Transverse colon (tissue), 4 donors: Measurements from ENCODE around the gene UCHL3. TPM values are rescaled to one million over a fixed set of nuclear protein-coding genes. Genes with fewer than 3 reads are reported as not detected.

Experiments
- DNase-seq: peaks from one replicate; pipeline ENCODE4 v3.0.0-alpha.2; 2019
- H3K27ac ChIP-seq, 4 donors: fragments of 200-600 bp; sonication (generic); 2 replicates each; pipeline ENCODE4 v1.5.1; 2016 to 2018; ENCODE audit warnings: inconsistent platforms in 4 of 4
- H3K27me3 ChIP-seq: fragments of 200-600 bp; sonication (generic); 2 replicates; pipeline ENCODE4 v1.5.1; 2017; ENCODE audit warnings: inconsistent platforms
- H3K36me3 ChIP-seq, 4 donors: fragments of 200-600 bp; sonication (generic); 2 replicates each; pipeline ENCODE4 v1.5.1; 2017 to 2019; ENCODE audit warnings: inconsistent platforms in 4 of 4
- H3K4me1 ChIP-seq, 4 donors: fragments of 200-600 bp; sonication (generic); 2 replicates each; pipeline ENCODE4 v1.5.1; 2017 to 2020; ENCODE audit warnings: inconsistent platforms in 4 of 4
- H3K4me3 ChIP-seq, 4 donors: fragments of 200-600 bp; sonication (generic); 1 replicate in 1 of 4; 2 replicates in 3 of 4; pipeline versions ENCODE4 v1.5.1 to v1.6.1; 2017 to 2019; ENCODE audit warnings: inconsistent platforms in 4 of 4
- H3K9me3 ChIP-seq, 2 donors: fragments of 200-600 bp; sonication (generic); 2 replicates each; pipeline ENCODE4 v1.5.1; 2017 to 2019; ENCODE audit warnings: inconsistent platforms in 2 of 2
- CTCF ChIP-seq, 5 experiments: fragments of 200-600 bp in 3 of 5; fragments of 450-650 bp in 2 of 5; sonication (generic) in 3 of 5; IDR thresholded peaks; 1 replicate in 2 of 5; 2 replicates in 3 of 5; pipeline ENCODE4 v1.5.1; 2016 to 2017; ENCODE audit warnings: antibody characterized with exemption in 5 of 5, inconsistent platforms in 3 of 5, mild to moderate bottlenecking in 2 of 5, moderate library complexity in 1 of 5
- EP300 ChIP-seq: sonication (generic); formaldehyde crosslinking; IDR thresholded peaks from one replicate; pipeline ENCODE4 v1.6.1; 2017; ENCODE audit warnings: antibody characterized with exemption, low read depth
- POLR2A ChIP-seq: fragments of 450-650 bp; IDR thresholded peaks from one replicate; pipeline ENCODE4 v1.6.1; 2016; ENCODE audit warnings: antibody characterized with exemption, mild to moderate bottlenecking, moderate library complexity
- POLR2AphosphoS5 ChIP-seq, 3 donors: sonication (generic); formaldehyde crosslinking; IDR thresholded peaks; one replicate each; pipeline ENCODE4 v1.6.1; 2016; ENCODE audit warnings: antibody characterized with exemption in 3 of 3
- WGBS, 2 donors: methylation state at CpG; one replicate each; pipeline ENCODE4 v1.1.5; 2018; ENCODE audit warnings: low coverage in 1 of 2; 5-methylcytosine and 5-hydroxymethylcytosine counted together
- in situ Hi-C, 4 donors: fragments of 200-750 bp; cut with MboI; loops; one replicate each; pipeline versions ENCODE4 v1.15.0 to v1.15.1; 2017; ENCODE audit warnings: low sequenced_read_pairs in 3 of 4, low pct_ligation_motif_present in 1 of 4, low pct_unique_long_range_greater_than_20kb in 1 of 4
- intact Hi-C: fragments of 100-400 bp; cut with DNase I; formaldehyde crosslinking; loops from one replicate; pipeline ENCODE4 v1.15.1; 2023; ENCODE audit warnings: low total_unique reads
- total RNA-seq, 4 donors: library from RNA; depleted of rRNA; stranded (reverse); fragments of >200 nt; gene quantifications; one replicate each; pipeline ENCODE4 v1.1.0, GENCODE V29; 2016

UCHL3 gene
- total RNA-seq, 4 donors from 2014 or later = 3.4 to 55.9 (median 19.3) TPM

- no peaks in the 10 kb centered on the region for H3K27me3 ChIP-seq
- TF ChIP-seq CTCF (IDR thresholded peaks at IDR 0.05) (no peak), POLR2AphosphoS5 (IDR thresholded peaks at IDR 0.05) (no peak), EP300 (no peak), POLR2A (no peak)
- intact Hi-C loops (no loop called here), in situ Hi-C loops (no loop called here)
- DNase-seq = no peak
- 96% methylated on average over 2 to 3 of the region's 3 CpGs for WGBS, 2 donors
- H3K27ac ChIP-seq = no peak overlapping the region
- no peaks in the 10 kb centered on the region for H3K9me3 ChIP-seq
- H3K4me3 ChIP-seq = no peak overlapping the region
- no peaks in the 10 kb centered on the region for H3K36me3 ChIP-seq
- H3K4me1 ChIP-seq = no peaks in the 10 kb centered on the region
Observed at GRCh38 chr13:75645141-75645540, 95.5 kb downstream of the UCHL3 start.

- no peak for DNase-seq
- H3K4me1 ChIP-seq = no peaks in the 10 kb centered on the region
- in situ Hi-C loops = no loop called here
- no peaks in the 10 kb centered on the region for H3K9me3 ChIP-seq
- WGBS, 2 donors = 71 to 80% methylated on average over 1 of the region's 1 CpG
- no peaks in the 10 kb centered on the region for H3K27me3 ChIP-seq
- H3K27ac ChIP-seq = no peak overlapping the region
- no peak overlapping the region for H3K4me3 ChIP-seq
- intact Hi-C loops = no loop called here
- no peaks in the 10 kb centered on the region for H3K36me3 ChIP-seq
- TF ChIP-seq EP300 = no peak
- no peak for TF ChIP-seq POLR2AphosphoS5 (IDR thresholded peaks at IDR 0.05)
- no peak for TF ChIP-seq CTCF (IDR thresholded peaks at IDR 0.05)
- no peak for TF ChIP-seq POLR2A
Observed at GRCh38 chr13:75647126-75647784, 97.7 kb downstream of the UCHL3 start.

GRCh38 chr13:75648446-75648845 lies 98.9 kb downstream of the UCHL3 start:
- Histone ChIP-seq H3K9me3 (no peaks in the 10 kb centered on the region), H3K27ac (no peak overlapping the region), H3K4me3 (no peak overlapping the region), H3K27me3 (no peaks in the 10 kb centered on the region), H3K4me1 (no peaks in the 10 kb centered on the region), H3K36me3 (no peaks in the 10 kb centered on the region)
- DNase-seq = no peak
- in situ Hi-C loops (no loop called here), intact Hi-C loops (no loop called here)
- TF ChIP-seq POLR2AphosphoS5 (IDR thresholded peaks at IDR 0.05) (no peak), EP300 (no peak), POLR2A (no peak), CTCF (IDR thresholded peaks at IDR 0.05) (no peak)
- 97% methylated on average over 2 of the region's 2 CpGs for WGBS, 2 donors

GRCh38 chr13:75651013-75651412 lies 101.4 kb downstream of the UCHL3 start:
- in situ Hi-C loops (no loop called here), intact Hi-C loops (no loop called here)
- H3K4me1 ChIP-seq = no peaks in the 10 kb centered on the region
- no peak for DNase-seq
- H3K27me3 ChIP-seq = no peaks in the 10 kb centered on the region
- H3K36me3 ChIP-seq = no peaks in the 10 kb centered on the region
- no peaks in the 10 kb centered on the region for H3K9me3 ChIP-seq
- H3K4me3 ChIP-seq = no peak overlapping the region
- no peak overlapping the region for H3K27ac ChIP-seq
- 67 to 89% methylated on average over 1 to 2 of the region's 2 CpGs for WGBS, 2 donors
- TF ChIP-seq EP300 = no peak
- TF ChIP-seq POLR2AphosphoS5 (IDR thresholded peaks at IDR 0.05) = no peak
- no peak for TF ChIP-seq POLR2A
- TF ChIP-seq CTCF (IDR thresholded peaks at IDR 0.05) = no peak
